ENCODE measurements around the gene KLK6.

GRCh38 chr19:50932690-50933083 lies 36.7 kb downstream of the KLK6 start:
- TF ChIP-seq CTCF (IDR thresholded peaks at IDR 0.05): no peak
- no peak for TF ChIP-seq POLR2A (IDR thresholded peaks at IDR 0.05; ENCODE audit: low read length)
- TF ChIP-seq CBX8 (IDR thresholded peaks at IDR 0.05): no peak
- TF ChIP-seq USF2 (IDR thresholded peaks at IDR 0.05): no peak
- no peak for TF ChIP-seq CEBPB (IDR thresholded peaks at IDR 0.05)
- no peak for TF ChIP-seq REST (IDR thresholded peaks at IDR 0.05)
- TF ChIP-seq JUN (IDR thresholded peaks at IDR 0.05): no peak
- no peak for TF ChIP-seq ESRRA (IDR thresholded peaks at IDR 0.05; ENCODE audit: borderline replicate concordance, low read length)
- no peak for TF ChIP-seq PBX3 (IDR thresholded peaks at IDR 0.05)
